HL-60 (cell line): Measurements from ENCODE around the gene HECW1.

Experiments used
- CTCF ChIP-seq: IDR thresholded peaks from one replicate; pipeline ENCODE4 v1.5.1; 2011; ENCODE audit warnings: low read length, control low read depth, inconsistent platforms; ENCODE audit not compliant: insufficient read depth
- GABPA ChIP-seq: IDR thresholded peaks from 2 replicates; pipeline ENCODE4 v1.6.1; 2012; ENCODE audit warnings: low read depth
- POLR2AphosphoS5 ChIP-seq: IDR thresholded peaks from 2 replicates; pipeline ENCODE4 v1.6.1; 2012; ENCODE audit warnings: low read depth

GRCh38 chr7:43302773-43303460, 190.5 kb downstream of the HECW1 start:
- TF ChIP-seq GABPA (no peak), CTCF (no peak), POLR2AphosphoS5 (no peak)
